Activated CD4-positive, CD25-positive, alpha-beta regulatory T cell (primary cell): ENCODE measurements around the gene TRIM71.
"Not testable (repeated sequence)": the region's sequence is repeated elsewhere in the genome, so short reads cannot be mapped to it uniquely, and the experiment has no call there.

ENCODE experiments used
- DNase-seq, 4 experiments: peaks; one replicate each; lab custom pipeline; 2025; lab: John Stamatoyannopoulos, UW

Gene TRIM71

DNA sequence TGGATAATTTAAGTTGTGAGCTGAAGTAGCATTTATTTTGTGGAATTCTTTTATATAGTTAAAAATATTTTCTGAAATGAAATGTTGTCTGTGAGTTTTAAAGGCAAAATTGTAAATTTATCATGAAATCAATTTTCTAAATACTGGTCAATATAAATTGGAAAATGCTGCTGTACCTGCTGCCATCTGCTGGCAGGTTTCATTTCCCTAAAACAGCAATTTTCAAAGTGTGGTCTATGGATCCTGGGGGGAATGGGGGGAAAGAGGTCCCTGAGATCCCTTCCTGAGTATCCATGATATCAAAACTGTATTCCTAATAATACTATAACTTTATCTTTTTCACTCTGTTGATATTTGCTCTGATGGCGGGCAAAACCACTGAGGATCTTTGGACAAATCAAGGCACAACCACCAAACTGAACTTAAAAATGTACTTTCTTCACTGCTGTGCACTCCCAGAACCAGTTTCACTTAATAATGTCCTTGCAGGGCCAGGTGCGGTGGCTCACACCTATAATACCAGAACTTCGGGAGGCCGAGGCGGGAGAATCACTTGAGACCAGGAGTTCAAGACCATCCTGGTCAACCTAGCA is 116.4 kb downstream of the TRIM71 start:
- DNase-seq, result peak in 1 of 4 experiments; percentile 4

DNA sequence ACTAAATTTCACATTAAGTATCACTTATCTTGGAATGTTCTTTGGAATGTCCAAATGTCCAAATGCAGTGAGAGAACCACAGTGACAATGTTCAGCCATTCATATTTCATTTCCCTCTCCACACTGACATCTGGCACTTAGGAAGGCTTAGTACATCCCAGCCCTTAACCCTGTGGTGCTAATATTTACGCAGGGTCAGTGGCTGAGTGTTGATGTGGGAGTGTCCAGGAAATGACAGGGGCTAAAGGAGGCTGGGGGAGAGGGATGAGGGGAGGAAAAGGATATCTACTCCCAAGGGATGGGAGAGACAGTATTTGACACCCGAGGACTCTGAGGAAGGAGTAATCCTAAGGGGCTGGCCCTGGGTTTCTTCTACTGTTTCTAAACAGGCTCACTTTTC is 119.5 kb downstream of the TRIM71 start:
- no peak for DNase-seq

DNA sequence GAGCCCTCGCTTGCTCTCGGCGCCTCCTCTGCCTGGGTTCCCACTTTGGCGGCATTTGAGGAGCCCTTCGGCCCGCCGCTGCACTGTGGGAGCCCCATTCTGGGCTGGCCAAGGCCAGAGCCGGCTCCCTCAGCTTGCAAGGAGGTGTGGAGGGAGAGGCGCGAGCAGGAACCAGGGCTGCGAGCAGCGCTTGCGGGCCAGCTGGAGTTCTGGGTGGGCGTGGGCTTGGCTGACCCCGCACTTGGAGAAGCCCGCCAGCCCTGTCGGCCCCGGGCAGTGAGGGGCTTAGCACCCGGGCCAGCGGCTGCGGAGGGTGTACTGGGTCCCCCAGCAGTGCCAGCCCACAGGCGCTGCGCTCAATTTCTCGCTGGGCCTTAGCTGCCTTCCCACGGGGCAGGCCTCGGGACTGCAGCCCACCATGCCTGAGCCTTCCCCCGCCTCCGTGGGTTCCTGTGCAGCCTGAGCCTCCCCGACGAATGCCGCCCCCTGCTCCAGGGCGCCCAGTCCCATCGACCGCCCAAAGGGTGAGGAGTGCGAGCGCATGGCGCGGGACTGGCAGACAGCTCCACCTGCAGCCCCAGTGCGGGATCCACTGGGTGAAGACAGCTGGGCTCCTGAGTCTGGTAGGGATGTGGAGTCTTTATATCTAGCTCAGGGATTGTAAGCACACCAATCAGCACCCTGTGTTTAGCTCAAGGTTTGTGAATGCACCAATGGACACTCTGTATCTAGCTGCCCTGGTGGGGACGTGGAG is 121.9 kb downstream of the TRIM71 start:
- not testable (repeated sequence) for DNase-seq

- no peak for DNase-seq
Measured at GRCh38 chr3:32940726-32941125, 122.9 kb downstream of the TRIM71 start.

DNA sequence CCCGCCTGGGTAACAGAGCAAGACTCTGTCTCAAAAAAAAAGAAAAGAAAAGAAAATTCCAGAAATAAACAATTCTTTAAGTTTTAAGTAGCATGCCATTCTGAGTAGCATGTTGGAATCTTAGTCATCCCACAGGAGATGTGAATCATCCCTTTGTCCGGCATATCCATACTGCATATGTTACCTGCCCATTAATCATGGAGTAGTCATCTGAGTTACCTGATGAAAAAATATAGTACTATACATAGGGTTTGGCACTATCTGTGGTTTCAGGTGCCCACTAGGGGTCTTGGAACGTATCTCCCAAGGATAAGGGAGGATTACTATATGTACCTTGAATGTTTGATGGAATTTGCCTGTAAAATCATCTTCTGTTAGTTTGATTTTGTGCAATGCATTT is 127.3 kb downstream of the TRIM71 start:
- no peak for DNase-seq

- not testable (repeated sequence) for DNase-seq
Measured at GRCh38 chr3:32945598-32945997, 127.8 kb downstream of the TRIM71 start.

- no peak for DNase-seq
Measured at GRCh38 chr3:32946973-32947788, 129.4 kb downstream of the TRIM71 start.
